ENCODE data around the gene GPATCH8. TPM values are rescaled to one million over a fixed set of nuclear protein-coding genes. Genes with fewer than 3 reads are reported as not detected.
"Not testable (repeated sequence)": the region's sequence is repeated elsewhere in the genome, so short reads cannot be mapped to it uniquely, and the experiment has no call there.

The GPATCH8 gene
- total and polyA plus RNA-seq, 5 donors: 21.3 to 35.9 (median 33.2) TPM

- ATAC-seq (no peak), DNase-seq (no peak)
- Histone ChIP-seq H3K27ac (ENCODE audit: low read length) (no peak overlapping the region), H3K4me3 (ENCODE audit: low read length) (no peak overlapping the region), H3K9me3 (ENCODE audit: control insufficient read depth, low read length) (no peaks in the 10 kb centered on the region), H3K27me3 (ENCODE audit: control insufficient read depth, insufficient read depth) (no peaks in the 10 kb centered on the region), H3K4me1 (ENCODE audit: control insufficient read depth, insufficient read depth, low read length) (no peaks in the 10 kb centered on the region)
- intact Hi-C loops (cut with DNase I): no loop called here
- 59% methylated on average over 3 of the region's 3 CpGs for WGBS
These were observed 20.4 kb upstream of the GPATCH8 start for GRCh38 chr17:44523672-44523972.

GRCh38 chr17:44522883-44523671 lies 19.9 kb upstream of the GPATCH8 start:
- WGBS: 51% methylated on average over 14 of the region's 14 CpGs
- intact Hi-C loops (cut with DNase I): no loop called here
- peak; percentile 82 to 90 for ATAC-seq

GRCh38 chr17:44518032-44518431 lies 14.8 kb upstream of the GPATCH8 start:
- intact Hi-C loops (cut with DNase I): loop anchor here in 2 of 4 donors (10.0 kb wide), 2 partner anchors 123 to 303 kb away; partner anchors contain the start of gene UBTF (in 1 of the 2)
- Histone ChIP-seq H3K27me3 (ENCODE audit: control insufficient read depth, insufficient read depth) (no peaks in the 10 kb centered on the region), H3K27ac (ENCODE audit: low read length) (no peak overlapping the region), H3K4me1 (ENCODE audit: control insufficient read depth, insufficient read depth, low read length) (no peaks in the 10 kb centered on the region), H3K4me3 (ENCODE audit: low read length) (no peak overlapping the region), H3K9me3 (ENCODE audit: control insufficient read depth, low read length) (no peaks in the 10 kb centered on the region)
- ATAC-seq (no peak), DNase-seq (no peak)
- WGBS: 48% methylated on average over 3 of the region's 3 CpGs

More at GRCh38 chr17:44522883-44523671, 19.9 kb upstream of the GPATCH8 start:
- Histone ChIP-seq H3K27me3 (ENCODE audit: control insufficient read depth, insufficient read depth) (no peaks in the 10 kb centered on the region), H3K4me3 (ENCODE audit: low read length) (no peak overlapping the region), H3K9me3 (ENCODE audit: control insufficient read depth, low read length) (no peaks in the 10 kb centered on the region), H3K4me1 (ENCODE audit: control insufficient read depth, insufficient read depth, low read length) (no peaks in the 10 kb centered on the region), H3K27ac (ENCODE audit: low read length) (no peak overlapping the region)
- peak; percentile 77 to 91 (median 90) for DNase-seq

- not testable (repeated sequence) for H3K9me3 ChIP-seq (ENCODE audit: control insufficient read depth, low read length); DNase-seq; H3K4me1 ChIP-seq (ENCODE audit: control insufficient read depth, insufficient read depth, low read length); ATAC-seq; H3K4me3 ChIP-seq (ENCODE audit: low read length); H3K27ac ChIP-seq (ENCODE audit: low read length); H3K27me3 ChIP-seq (ENCODE audit: control insufficient read depth, insufficient read depth)
- intact Hi-C loops (cut with DNase I): loop anchor here in 2 of 4 donors (10.0 kb wide), 2 partner anchors 117 to 297 kb away; partner anchors contain the start of gene UBTF (in 1 of the 2)
- WGBS: 32% methylated on average over 14 of the region's 14 CpGs
These were observed 8.3 kb upstream of the GPATCH8 start for GRCh38 chr17:44511241-44512134.

- WGBS: 91% methylated on average over 10 of the region's 10 CpGs
- ATAC-seq; H3K9me3 ChIP-seq (ENCODE audit: control insufficient read depth, low read length); H3K27ac ChIP-seq (ENCODE audit: low read length); H3K4me1 ChIP-seq (ENCODE audit: control insufficient read depth, insufficient read depth, low read length); H3K4me3 ChIP-seq (ENCODE audit: low read length); DNase-seq; H3K27me3 ChIP-seq (ENCODE audit: control insufficient read depth, insufficient read depth): not testable (repeated sequence)
- intact Hi-C loops (cut with DNase I): loop anchor here in 2 of 4 donors (10.0 kb wide), 2 partner anchors 92 to 102 kb away; no protein-coding TSS in a partner anchor
These were observed 3.9 kb upstream of the GPATCH8 start for GRCh38 chr17:44506939-44507604.

GRCh38 chr17:44502598-44503146 lies 534 bp downstream of the GPATCH8 start:
- ATAC-seq: peak; percentile 37 to 40
- Histone ChIP-seq H3K27ac (ENCODE audit: low read length) (peak overlapping the region; percentile 87), H3K4me1 (ENCODE audit: control insufficient read depth, insufficient read depth, low read length) (no peaks in the 10 kb centered on the region), H3K9me3 (ENCODE audit: control insufficient read depth, low read length) (no peaks in the 10 kb centered on the region), H3K27me3 (ENCODE audit: control insufficient read depth, insufficient read depth) (no peaks in the 10 kb centered on the region), H3K4me3 (ENCODE audit: low read length) (peak overlapping the region; percentile 67)
- intact Hi-C loops (cut with DNase I): loop anchor here in 2 of 4 donors (10.0 kb wide), 2 partner anchors 88 to 98 kb away; no protein-coding TSS in a partner anchor
- under 1% methylated on average over 25 of the region's 25 CpGs for WGBS
- DNase-seq: peak; percentile 50 to 75 (median 65)

- Histone ChIP-seq H3K4me1 (ENCODE audit: control insufficient read depth, insufficient read depth, low read length) (peaks cover 1% of the 10 kb centered on the region), H3K4me3 (ENCODE audit: low read length) (peak overlapping the region; percentile 67), H3K27ac (ENCODE audit: low read length) (no peak overlapping the region), H3K9me3 (ENCODE audit: control insufficient read depth, low read length) (no peaks in the 10 kb centered on the region), H3K27me3 (ENCODE audit: control insufficient read depth, insufficient read depth) (no peaks in the 10 kb centered on the region)
- WGBS: 5% methylated on average over 6 of the region's 6 CpGs
- DNase-seq (no peak), ATAC-seq (no peak)
- intact Hi-C loops (cut with DNase I): loop anchor here in 2 of 4 donors (10.0 kb wide), 2 partner anchors 87 to 97 kb away; no protein-coding TSS in a partner anchor
These were observed 1.3 kb downstream of the GPATCH8 start for GRCh38 chr17:44501866-44502375.

- DNase-seq (no peak), ATAC-seq (no peak)
- Histone ChIP-seq H3K9me3 (ENCODE audit: control insufficient read depth, low read length) (no peaks in the 10 kb centered on the region), H3K27ac (ENCODE audit: low read length) (no peak overlapping the region), H3K4me1 (ENCODE audit: control insufficient read depth, insufficient read depth, low read length) (peaks cover 6% of the 10 kb centered on the region), H3K27me3 (ENCODE audit: control insufficient read depth, insufficient read depth) (no peaks in the 10 kb centered on the region), H3K4me3 (ENCODE audit: low read length) (no peak overlapping the region)
- intact Hi-C loops (cut with DNase I): loop anchor here in 2 of 4 donors (10.0 kb wide), 3 partner anchors 65 to 95 kb away; no protein-coding TSS in a partner anchor
- WGBS: 39% methylated on average over 1 of the region's 1 CpG
These were observed 3.5 kb downstream of the GPATCH8 start for GRCh38 chr17:44499722-44500121.

GRCh38 chr17:44496815-44497214 lies 6.4 kb downstream of the GPATCH8 start:
- ATAC-seq (no peak), DNase-seq (no peak)
- intact Hi-C loops (cut with DNase I): loop anchor here in 1 of 4 donors (10.0 kb wide), 1 partner anchor 62 kb away; no protein-coding TSS in a partner anchor
- Histone ChIP-seq H3K4me1 (ENCODE audit: control insufficient read depth, insufficient read depth, low read length) (peaks cover 6% of the 10 kb centered on the region), H3K27ac (ENCODE audit: low read length) (no peak overlapping the region), H3K9me3 (ENCODE audit: control insufficient read depth, low read length) (no peaks in the 10 kb centered on the region), H3K27me3 (ENCODE audit: control insufficient read depth, insufficient read depth) (no peaks in the 10 kb centered on the region), H3K4me3 (ENCODE audit: low read length) (no peak overlapping the region)
- WGBS: 86% methylated on average over 2 of the region's 2 CpGs

GRCh38 chr17:44493339-44493738 lies 9.9 kb downstream of the GPATCH8 start:
- no peak for ATAC-seq
- H3K9me3 ChIP-seq (ENCODE audit: control insufficient read depth, low read length): no peaks in the 10 kb centered on the region
- H3K27me3 ChIP-seq (ENCODE audit: control insufficient read depth, insufficient read depth): no peaks in the 10 kb centered on the region
- H3K27ac ChIP-seq (ENCODE audit: low read length): no peak overlapping the region
- WGBS: 92% methylated on average over 5 of the region's 5 CpGs
- no peak for DNase-seq
- intact Hi-C loops (cut with DNase I): loop anchor here in 1 of 4 donors (10.0 kb wide), 1 partner anchor 59 kb away; no protein-coding TSS in a partner anchor
- H3K4me1 ChIP-seq (ENCODE audit: control insufficient read depth, insufficient read depth, low read length): peaks cover 6% of the 10 kb centered on the region
- no peak overlapping the region for H3K4me3 ChIP-seq (ENCODE audit: low read length)
